Measurements from ENCODE around the gene NOL7. TPM values are rescaled to one million over a fixed set of nuclear protein-coding genes. Genes with fewer than 3 reads are reported as not detected.

NOL7 gene
- total RNA-seq, 1 experiment from 2014 or later: 356 TPM

- DNase-seq (ENCODE audit: low read depth): no peak
Observed at GRCh38 chr6:13653296-13653695, 38.2 kb downstream of the NOL7 start.

GRCh38 chr6:13654496-13654895, 39.4 kb downstream of the NOL7 start:
- DNase-seq (ENCODE audit: low read depth): no peak

- DNase-seq (ENCODE audit: low read depth): no peak
Observed at GRCh38 chr6:13655700-13656099, 40.6 kb downstream of the NOL7 start.

GRCh38 chr6:13660273-13660672, 45.1 kb downstream of the NOL7 start:
- no peak for DNase-seq (ENCODE audit: low read depth)

DNA sequence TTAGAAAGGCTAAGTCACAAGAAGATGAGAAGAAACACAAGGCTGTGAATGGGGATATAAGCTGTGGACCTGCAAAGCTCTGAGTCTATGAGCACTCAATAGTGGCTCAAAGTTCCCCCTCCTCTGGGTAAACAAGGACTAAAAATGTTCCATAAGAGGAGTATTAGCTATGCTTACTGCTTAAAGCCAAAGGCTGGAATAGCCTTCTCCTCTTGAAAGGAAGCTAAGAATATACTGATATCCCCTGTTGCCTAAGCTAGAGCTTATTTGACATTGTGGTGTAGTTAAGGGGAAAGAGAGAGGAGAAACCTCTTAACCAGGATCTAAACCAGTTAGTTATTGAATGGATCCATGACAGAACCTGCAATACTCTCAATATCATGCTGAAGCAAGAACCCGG, 45.8 kb downstream of the NOL7 start:
- no peak for DNase-seq (ENCODE audit: low read depth)

GRCh38 chr6:13661647-13662046, 46.5 kb downstream of the NOL7 start:
- DNase-seq (ENCODE audit: low read depth): no peak

- DNase-seq (ENCODE audit: low read depth): no peak
Observed at GRCh38 chr6:13662651-13663334, 47.7 kb downstream of the NOL7 start.

- DNase-seq (ENCODE audit: low read depth): no peak
Observed at GRCh38 chr6:13663986-13664385, 48.9 kb downstream of the NOL7 start.

- DNase-seq (ENCODE audit: low read depth): no peak
Observed at GRCh38 chr6:13664703-13665352, 49.7 kb downstream of the NOL7 start.

DNA sequence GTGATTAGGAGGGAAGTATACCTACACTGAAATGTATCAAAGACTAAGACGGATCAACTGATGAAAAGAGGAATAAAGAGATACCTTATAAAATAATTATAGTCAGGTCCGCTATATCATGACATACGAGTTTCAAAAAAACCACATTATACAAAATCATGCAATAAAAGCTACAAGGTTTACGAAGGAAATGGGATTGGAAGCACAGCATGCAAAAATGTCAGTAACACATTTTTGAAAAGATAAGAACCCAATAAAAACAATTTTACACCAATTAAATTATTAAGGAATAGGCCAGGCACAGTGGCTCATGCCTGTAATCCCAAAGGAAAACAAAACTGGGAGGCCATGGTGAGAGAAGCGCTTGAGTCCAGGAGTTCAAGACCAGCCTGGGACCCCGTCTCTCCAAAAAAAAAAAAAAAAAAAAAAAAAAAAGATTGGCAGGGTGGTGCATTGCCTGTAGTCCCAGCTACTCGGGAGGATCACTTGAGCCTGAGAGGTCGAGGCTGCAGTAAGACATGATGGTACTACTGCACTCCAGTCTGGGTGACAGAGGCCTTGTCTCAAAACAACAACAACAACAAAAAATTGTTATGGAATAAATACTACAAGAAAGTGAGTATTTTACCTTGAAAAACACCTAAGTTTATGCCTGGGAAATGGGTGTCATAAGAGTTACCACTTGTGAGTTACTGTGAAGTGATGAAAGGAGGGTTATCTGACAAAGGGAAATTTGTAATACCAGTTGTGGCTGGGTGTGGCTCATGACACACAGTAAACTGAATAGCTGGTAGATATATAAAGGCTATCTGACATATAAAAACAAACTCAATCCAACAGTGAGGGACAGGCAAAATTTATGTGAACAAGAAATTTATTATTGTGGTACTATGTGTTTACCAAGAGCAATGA, 51.3 kb downstream of the NOL7 start:
- DNase-seq (ENCODE audit: low read depth): peak; percentile 5

- no peak for DNase-seq (ENCODE audit: low read depth)
Observed at GRCh38 chr6:13667655-13668054, 52.5 kb downstream of the NOL7 start.

GRCh38 chr6:13668291-13668928, 53.3 kb downstream of the NOL7 start:
- DNase-seq (ENCODE audit: low read depth): no peak

- no peak for DNase-seq (ENCODE audit: low read depth)
Observed at GRCh38 chr6:13669476-13669875, 54.3 kb downstream of the NOL7 start.

Other genes with a start within 250 kb of the NOL7 start
- gene GFOD1, start 127.7 kb upstream of the NOL7 start, total RNA-seq (2014; rRNA removed; shearing (Covaris generic)): 4.5 and 6.3 TPM in 2 replicates
- gene SIRT5, start 40.7 kb upstream of the NOL7 start, total RNA-seq (2014; rRNA removed; shearing (Covaris generic)): 12.1 and 12.6 TPM in 2 replicates
- 20.8 and 23.4 TPM in 2 replicates for gene RANBP9, start 96.5 kb downstream of the NOL7 start, total RNA-seq (2014; rRNA removed; shearing (Covaris generic))
- 33.0 and 71.1 TPM in 2 replicates for gene MCUR1, start 199.2 kb downstream of the NOL7 start, total RNA-seq (2014; rRNA removed; shearing (Covaris generic))